Renal cortical epithelial cell (primary cell): Measurements from ENCODE around the gene ZNF483. TPM values are rescaled to one million over a fixed set of nuclear protein-coding genes. Genes with fewer than 3 reads are reported as not detected.
"Not testable (repeated sequence)": the region's sequence is repeated elsewhere in the genome, so short reads cannot be mapped to it uniquely, and the experiment has no call there.

Experiments used
- DNase-seq: peaks from one replicate; pipeline ENCODE4 v3.0.0-alpha.2; 2011; ENCODE audit warnings: low read depth
- total RNA-seq: library from RNA; depleted of rRNA; stranded (reverse); fragments of >200 nt; gene quantifications from 2 replicates; pipeline ENCODE4 v1.2.3, GENCODE V29; 2014

ZNF483 gene
- total RNA-seq, 1 donor from 2014 or later: 6.7 TPM

- DNase-seq: no peak
Observed at GRCh38 chr9:111542497-111543254, 17.7 kb downstream of the ZNF483 start.

GRCh38 chr9:111548623-111549022 lies 23.6 kb downstream of the ZNF483 start:
- no peak for DNase-seq

GRCh38 chr9:111555425-111555824 lies 30.4 kb downstream of the ZNF483 start:
- DNase-seq: not testable (repeated sequence)

- peak; percentile 70 for DNase-seq
Observed at GRCh38 chr9:111559000-111559610, 34.1 kb downstream of the ZNF483 start.

- DNase-seq: no peak
Observed at GRCh38 chr9:111561165-111561719, 36.3 kb downstream of the ZNF483 start.

- DNase-seq: no peak
Observed at GRCh38 chr9:111566234-111566633, 41.3 kb downstream of the ZNF483 start.

GRCh38 chr9:111568127-111568526 lies 43.1 kb downstream of the ZNF483 start:
- not testable (repeated sequence) for DNase-seq

GRCh38 chr9:111572950-111573604 lies 48.1 kb downstream of the ZNF483 start:
- DNase-seq: no peak

- peak; percentile 38 for DNase-seq
Observed at GRCh38 chr9:111582888-111583287, 57.9 kb downstream of the ZNF483 start.

- no peak for DNase-seq
Observed at GRCh38 chr9:111586378-111586777, 61.4 kb downstream of the ZNF483 start.

GRCh38 chr9:111588846-111589245 lies 63.9 kb downstream of the ZNF483 start:
- DNase-seq: no peak

- DNase-seq: peak; percentile 76
Observed at GRCh38 chr9:111597852-111598732, 73.1 kb downstream of the ZNF483 start.

GRCh38 chr9:111598733-111599091 lies 73.7 kb downstream of the ZNF483 start:
- peak; percentile 50 for DNase-seq

GRCh38 chr9:111599092-111599954 lies 74.3 kb downstream of the ZNF483 start, which contains the start of gene PTGR1:
Gene PTGR1 (minus strand): TSS chr9:111599647. CDS start chr9:111597422, 2,225 bp downstream.
- peak; percentile 82 for DNase-seq

- no peak for DNase-seq
Observed at GRCh38 chr9:111599955-111600343, 75.0 kb downstream of the ZNF483 start.

GRCh38 chr9:111601237-111602018 lies 76.4 kb downstream of the ZNF483 start:
- DNase-seq: peak; percentile 45

- DNase-seq: peak; percentile 78
Observed at GRCh38 chr9:111603041-111603440, 78.1 kb downstream of the ZNF483 start.

GRCh38 chr9:111604054-111604615 lies 79.2 kb downstream of the ZNF483 start:
- no peak for DNase-seq

- DNase-seq: peak; percentile 72
Observed at GRCh38 chr9:111605041-111605559, 80.1 kb downstream of the ZNF483 start.
